H1 (cell line): Measurements from ENCODE around the gene GRIK1. TPM values are rescaled to one million over a fixed set of nuclear protein-coding genes. Genes with fewer than 3 reads are reported as not detected.

ENCODE experiments used
- CTCF ChIA-PET: fragments of 300-600 bp; sonication (Branson Sonifier 250); formaldehyde crosslinking; loops from one replicate; lab custom pipeline; 2021; ENCODE audit not compliant: partially characterized antibody; lab: Charles Lee
- POLR2A ChIA-PET: fragments of 300-600 bp; sonication (Branson Sonifier 250); formaldehyde crosslinking; loops from one replicate; lab custom pipeline; 2021; ENCODE audit warnings: inconsistent platforms; ENCODE audit not compliant: partially characterized antibody; lab: Charles Lee
- DNase-seq, 2 experiments: peaks; one replicate each; pipeline versions ENCODE4 v3.0.0 to v3.0.0-alpha.2; 2010 to 2022; ENCODE audit warnings: low spot score in 2 of 2, low read depth in 1 of 2, mixed read lengths in 1 of 2
- FAIRE-seq: peaks from 2 replicates; lab custom pipeline; 2011; peaks lifted over from hg19 to GRCh38; lab: Jason Lieb, UNC
- H2AFZ ChIP-seq: 2 replicates; pipeline ENCODE4 v1.8.1; 2012; ENCODE audit warnings: low read length, inconsistent platforms
- H2AK5ac ChIP-seq: 2 replicates; pipeline ENCODE4 v1.6.1; 2013; ENCODE audit warnings: low read depth, low read length
- H2BK120ac ChIP-seq: replicated peaks from 2 replicates; pipeline ENCODE3; 2013; ENCODE audit warnings: low read depth, low read length, inconsistent platforms
- H2BK12ac ChIP-seq: 2 replicates; pipeline ENCODE4 v1.6.1; 2013; ENCODE audit warnings: low read depth, low read length
- H2BK15ac ChIP-seq: 2 replicates; pipeline ENCODE4 v1.6.1; 2013; ENCODE audit warnings: low read length
- H2BK20ac ChIP-seq: 2 replicates; pipeline ENCODE4 v1.6.1; 2013; ENCODE audit warnings: low read length
- H2BK5ac ChIP-seq: 2 replicates; pipeline ENCODE4 v1.6.1; 2013; ENCODE audit warnings: low read depth, low read length
- H3K14ac ChIP-seq: 2 replicates; pipeline ENCODE4 v1.6.1; 2013; ENCODE audit warnings: inconsistent platforms; ENCODE audit not compliant: insufficient read length
- H3K18ac ChIP-seq: 2 replicates; pipeline ENCODE4 v1.6.1; 2013; ENCODE audit warnings: low read length; ENCODE audit errors: extremely low read depth
- H3K23ac ChIP-seq: 2 replicates; pipeline ENCODE4 v1.6.1; 2013; ENCODE audit warnings: inconsistent platforms; ENCODE audit not compliant: insufficient read length
- H3K23me2 ChIP-seq: 2 replicates; pipeline ENCODE4 v1.6.1; 2013; ENCODE audit warnings: low read depth, low read length
- H3K27ac ChIP-seq: 2 replicates; pipeline ENCODE4 v1.6.1; 2011; ENCODE audit warnings: low read depth, low read length, inconsistent platforms
- H3K27me3 ChIP-seq, 4 experiments: replicated peaks in 1 of 4; 1 replicate in 1 of 4; 2 replicates in 3 of 4; pipeline versions ENCODE4 v1.6.1 to v1.8.1; 2011 to 2013; ENCODE audit warnings: low read length in 3 of 4, mild to moderate bottlenecking in 3 of 4, inconsistent platforms in 2 of 4, mixed read lengths in 2 of 4, moderate library complexity in 1 of 4; ENCODE audit not compliant: control insufficient read depth in 3 of 4, insufficient read depth in 3 of 4; ENCODE audit errors: extremely low read depth in 1 of 4
- H3K36me3 ChIP-seq, 4 experiments: 2 replicates each; pipeline versions ENCODE4 v1.6.1 to v1.8.1; 2011 to 2013; ENCODE audit warnings: mild to moderate bottlenecking in 4 of 4, low read length in 3 of 4, moderate library complexity in 2 of 4, control low read depth in 1 of 4, inconsistent platforms in 1 of 4; ENCODE audit not compliant: insufficient read depth in 4 of 4, control insufficient read depth in 2 of 4
- H3K4ac ChIP-seq: replicated peaks from 2 replicates; pipeline ENCODE3; 2013; ENCODE audit warnings: low read length, low read depth, mixed read lengths, inconsistent platforms; ENCODE audit not compliant: insufficient read length
- H3K4me1 ChIP-seq, 4 experiments: replicated peaks in 1 of 4; 1 replicate in 1 of 4; 2 replicates in 3 of 4; pipeline versions ENCODE4 v1.6.1 to v1.8.1; 2011 to 2013; ENCODE audit warnings: low read length in 3 of 4, inconsistent platforms in 2 of 4, mixed read lengths in 1 of 4; ENCODE audit not compliant: insufficient read depth in 4 of 4, control insufficient read depth in 3 of 4
- H3K4me2 ChIP-seq, 2 experiments: 2 replicates each; pipeline versions ENCODE4 v1.6.1 to v1.8.1; 2011 to 2013; ENCODE audit warnings: low read depth in 2 of 2, low read length in 2 of 2, control low read depth in 1 of 2, inconsistent platforms in 1 of 2, mild to moderate bottlenecking in 1 of 2; ENCODE audit not compliant: insufficient read depth in 1 of 2
- H3K4me3 ChIP-seq, 4 experiments: fragments of 200-600, 300-600 bp in 1 of 4; sonication (generic), shearing (Covaris generic), sonication (Bioruptor Twin) in 1 of 4; 2 replicates each; pipeline versions ENCODE4 v1.5.1 to v1.8.1; 2011 to 2016; ENCODE audit warnings: low read length in 4 of 4, low read depth in 3 of 4, control low read depth in 2 of 4, inconsistent platforms in 2 of 4, mild to moderate bottlenecking in 2 of 4, mixed read lengths in 1 of 4, moderate library complexity in 1 of 4; ENCODE audit not compliant: insufficient read depth in 2 of 4; ENCODE audit errors: extremely low read depth in 1 of 4
- H3K56ac ChIP-seq: replicated peaks from 2 replicates; pipeline ENCODE3; 2013; ENCODE audit warnings: low read depth, mild to moderate bottlenecking, mixed read lengths, low read length, inconsistent platforms; ENCODE audit not compliant: insufficient read length
- H3K79me1 ChIP-seq: 2 replicates; pipeline ENCODE4 v1.6.1; 2013; ENCODE audit warnings: low read depth, low read length, control low read depth
- H3K79me2 ChIP-seq, 2 experiments: 2 replicates each; pipeline versions ENCODE4 v1.6.1 to v1.8.1; 2012 to 2013; ENCODE audit warnings: low read length in 2 of 2, mild to moderate bottlenecking in 2 of 2, inconsistent platforms in 1 of 2; ENCODE audit not compliant: insufficient read depth in 2 of 2, control insufficient read depth in 1 of 2
- H3K9ac ChIP-seq, 4 experiments: replicated peaks in 1 of 4; 1 replicate in 1 of 4; 2 replicates in 3 of 4; pipeline versions ENCODE4 v1.6.1 to v1.8.1; 2011 to 2013; ENCODE audit warnings: low read depth in 3 of 4, low read length in 3 of 4, control low read depth in 2 of 4, mild to moderate bottlenecking in 2 of 4, moderate library complexity in 2 of 4, inconsistent platforms in 1 of 4; ENCODE audit errors: extremely low read depth in 1 of 4
- H3K9me3 ChIP-seq, 2 experiments: 2 replicates each; pipeline versions ENCODE4 v1.6.1 to v1.8.1; 2012 to 2013; ENCODE audit warnings: mild to moderate bottlenecking in 2 of 2, moderate library complexity in 2 of 2, control low read depth in 1 of 2, inconsistent platforms in 1 of 2, low read depth in 1 of 2, low read length in 1 of 2, mixed read lengths in 1 of 2; ENCODE audit not compliant: insufficient read depth in 2 of 2
- H4K20me1 ChIP-seq, 2 experiments: replicated peaks in 1 of 2; 2 replicates each; pipeline versions ENCODE3 to v1.8.1; 2011 to 2013; ENCODE audit warnings: inconsistent platforms in 2 of 2, low read length in 2 of 2, mild to moderate bottlenecking in 1 of 2; ENCODE audit not compliant: insufficient read depth in 2 of 2, control insufficient read depth in 1 of 2
- H4K5ac ChIP-seq: 2 replicates; pipeline ENCODE4 v1.6.1; 2013; ENCODE audit warnings: low read length, low read depth, mixed read lengths, inconsistent platforms; ENCODE audit not compliant: insufficient read length
- H4K8ac ChIP-seq: 2 replicates; pipeline ENCODE4 v1.8.0; 2013; ENCODE audit warnings: mild to moderate bottlenecking, moderate library complexity, low read length, inconsistent platforms; ENCODE audit not compliant: insufficient read depth; ENCODE audit errors: extremely low read depth
- H4K91ac ChIP-seq: replicated peaks from 2 replicates; pipeline ENCODE3; 2013; ENCODE audit warnings: low read length, mixed read lengths, inconsistent platforms; ENCODE audit not compliant: insufficient read length
- POU5F1 ChIP-seq: IDR thresholded peaks from 2 replicates; pipeline ENCODE4 v1.6.1; 2011; ENCODE audit warnings: low read depth, mild to moderate bottlenecking, low read length, moderate library complexity
- WGBS, 2 experiments: shearing (Covaris generic) in 1 of 2; methylation state at CpG; one replicate each; pipeline versions ENCODE4 v1.1.6 to v1.1.7; 2013 to 2015; ENCODE audit warnings: low lambda C conversion rate in 2 of 2, mixed read lengths in 2 of 2, inconsistent platforms in 1 of 2, low coverage in 1 of 2, missing lambda C conversion rate in 1 of 2; ENCODE audit not compliant: insufficient replicate concordance in 2 of 2, insufficient coverage in 1 of 2, insufficient read length in 1 of 2; ENCODE audit errors: extremely low coverage in 1 of 2, missing lambda C conversion rate in 1 of 2; 5-methylcytosine and 5-hydroxymethylcytosine counted together
- polyA plus RNA-seq, 7 experiments: library from polyadenylated mRNA; depleted of rRNA in 3 of 7; stranded (reverse) in 5 of 7; unstranded in 2 of 7; fragments of >200 nt in 5 of 7; fragments of 200-250 nt in 2 of 7; gene quantifications; 1 replicate in 5 of 7; 2 replicates in 1 of 7; 4 replicates in 1 of 7; pipeline versions ENCODE4 v1.2.1 to v1.2.3, GENCODE V29; 2011 to 2013; ENCODE audit warnings: missing spikeins in 2 of 7, mixed read lengths in 2 of 7
- total RNA-seq: library from RNA; stranded (reverse); fragmentation: NEBNext Ultra II Directional; extraction: Animal tissue kit (Norgen Biotek cat#: 25700); gene quantifications from 2 replicates; pipeline ENCODE4 v1.2.1, GENCODE V29; 2021
- TF ChIP-seq, protein P1 (sequence below): IDR thresholded peaks from 2 replicates; pipeline ENCODE4 v1.6.1; 2012; ENCODE audit warnings: inconsistent platforms

GRIK1 gene
- total and polyA plus RNA-seq, 2 of the 8 experiments (the other 6 are each of a cell fraction or from before 2014, with no cell fraction given): 0.11 to 0.32 TPM

DNA sequence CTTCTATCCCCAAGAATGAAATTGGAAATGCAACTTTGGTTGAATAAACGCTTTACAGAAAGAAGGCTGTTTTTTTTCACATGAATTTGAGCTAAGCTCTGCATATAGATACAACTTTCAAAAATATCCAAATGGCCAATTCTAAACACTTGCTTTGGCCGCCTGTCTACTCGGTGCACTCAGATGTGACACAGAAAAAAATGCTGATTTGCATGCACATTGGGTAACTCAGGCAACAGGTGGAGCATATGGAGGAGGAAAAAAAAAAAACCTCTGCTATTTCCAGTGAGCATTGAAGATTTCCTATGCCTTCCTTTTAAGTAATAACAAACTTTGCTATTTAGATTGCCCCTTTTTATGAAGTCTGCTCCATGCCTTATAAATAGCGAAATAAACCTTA lies 262.5 kb downstream of the GRIK1 start:
- Histone ChIP-seq H3K18ac (no peak overlapping the region), H2BK20ac (no peak overlapping the region), H4K8ac (no peak overlapping the region), H3K9me3 (no peaks in the 10 kb centered on the region), H3K56ac (no peak overlapping the region), H3K79me2 (no peaks in the 10 kb centered on the region), H2BK12ac (no peak overlapping the region), H2BK120ac (no peak overlapping the region), H3K27ac (no peak overlapping the region), H3K36me3 (no peaks in the 10 kb centered on the region), H3K4ac (no peak overlapping the region), H3K4me3 (no peak overlapping the region), H2AFZ (no peak overlapping the region), H3K79me1 (no peaks in the 10 kb centered on the region), H4K20me1 (no peaks in the 10 kb centered on the region), H2BK15ac (no peak overlapping the region), H3K14ac (no peak overlapping the region), H3K23me2 (no peaks in the 10 kb centered on the region), H3K4me1 (peaks cover 1 to 10% (median 3%) of the 10 kb centered on the region in 4 experiments; a peak in 6 of 7 replicates), H3K23ac (no peak overlapping the region), H3K27me3 (no peaks in the 10 kb centered on the region), H3K9ac (no peak overlapping the region), H2AK5ac (no peak overlapping the region), H4K5ac (no peak overlapping the region), H3K4me2 (no peak overlapping the region), H2BK5ac (no peak overlapping the region), H4K91ac (no peak overlapping the region)
- ChIA-PET CTCF (interaction anchor here (0.7 to 1.3 kb wide), 2 partner anchors 10 to 178 kb away, joined by 3 to 5 read pairs; no protein-coding TSS in a partner anchor), POLR2A (no interaction called here)
- FAIRE-seq: no peak
- no peak for TF ChIP-seq POU5F1
- TF ChIP-seq, protein P1, sequence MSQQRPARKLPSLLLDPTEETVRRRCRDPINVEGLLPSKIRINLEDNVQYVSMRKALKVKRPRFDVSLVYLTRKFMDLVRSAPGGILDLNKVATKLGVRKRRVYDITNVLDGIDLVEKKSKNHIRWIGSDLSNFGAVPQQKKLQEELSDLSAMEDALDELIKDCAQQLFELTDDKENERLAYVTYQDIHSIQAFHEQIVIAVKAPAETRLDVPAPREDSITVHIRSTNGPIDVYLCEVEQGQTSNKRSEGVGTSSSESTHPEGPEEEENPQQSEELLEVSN: no peak
- no peak for DNase-seq
- 85% methylated on average over 4 of the region's 4 CpGs; no CpG with 5 or more reads in 1 of the 2 experiments for WGBS, 2 experiments
